Measurements from ENCODE around the gene TMEM54. TPM values are rescaled to one million over a fixed set of nuclear protein-coding genes. Genes with fewer than 3 reads are reported as not detected.

Gene TMEM54
- total and polyA plus RNA-seq, 2 donors (not counting 1 experiment from before 2014, with no cell fraction given), result 0.13 TPM; not detected in 1

- intact Hi-C loops (cut with micrococcal nuclease), result no loop called here
- no peak for ATAC-seq (ENCODE audit: low read depth)
- no peaks in the 10 kb centered on the region for H3K9me3 Mint-ChIP-seq (ENCODE audit: insufficient read depth)
Observed at GRCh38 chr1:32888134-32888533, 13.1 kb downstream of the TMEM54 start.

GRCh38 chr1:32887623-32888022 is 13.6 kb downstream of the TMEM54 start:
- no peaks in the 10 kb centered on the region for H3K79me2 ChIP-seq (ENCODE audit: control insufficient read depth, insufficient read depth, low read length)
- H2AFZ ChIP-seq (ENCODE audit: insufficient read depth, low read depth, low read length, poor library complexity, severe bottlenecking), result no peak overlapping the region
- CTCF ChIA-PET, result interaction anchor here (2.5 kb wide), 1 partner anchor 12 kb away, joined by 8 read pairs; no protein-coding TSS in a partner anchor
- Mint-ChIP-seq H3K4me1 (peaks cover 17% of the 10 kb centered on the region), H3K4me3 (no peak overlapping the region), H3K27me3 (peaks cover 74% of the 10 kb centered on the region), H3K9me3 (ENCODE audit: insufficient read depth) (no peaks in the 10 kb centered on the region), H3K27ac (no peak overlapping the region)
- H3K27ac ChIP-seq (ENCODE audit: low read length in 2 of 2), result no peak overlapping the region
- peaks cover 11 to 13% of the 10 kb centered on the region in 2 donors for H3K4me1 ChIP-seq (ENCODE audit: control insufficient read depth in 2 of 2, insufficient read depth in 2 of 2, low read length in 2 of 2)
- WGBS (ENCODE audit: insufficient coverage), result 84% methylated on average over 8 of the region's 12 CpGs
- H3K4me3 ChIP-seq (ENCODE audit: control extremely low read depth in 1 of 5, extremely low read depth in 1 of 5, insufficient read depth in 1 of 5, low read depth in 2 of 5, low read length in 4 of 5), result no peak overlapping the region
- POLR2A ChIA-PET, result no interaction called here
- DNase-seq, result no peak
- no peaks in the 10 kb centered on the region for H3K36me3 ChIP-seq (replicated peaks in 1 of 2; ENCODE audit: control extremely low read depth in 1 of 2, control insufficient read depth in 1 of 2, extremely low read depth in 1 of 2, insufficient read depth in 2 of 2, low read length in 1 of 2)
- peaks cover 0 to 15% (median 0%) of the 10 kb centered on the region in 3 donors for H3K9me3 ChIP-seq (ENCODE audit: control extremely low read depth in 1 of 3, control insufficient read depth in 2 of 3, insufficient read depth in 1 of 3, low read length in 2 of 3)
- H3K27me3 ChIP-seq (replicated peaks in 1 of 4; ENCODE audit: control extremely low read depth in 1 of 4, control insufficient read depth in 3 of 4, insufficient read depth in 4 of 4, low read length in 3 of 4), result peaks cover 0 to 76% (median 38%) of the 10 kb centered on the region in 4 experiments
- TF ChIP-seq EZH2 (IDR thresholded peaks at IDR 0.05; ENCODE audit: borderline replicate concordance, insufficient read depth, low read depth, low read length, poor library complexity, severe bottlenecking) (no peak), CTCF (IDR thresholded peaks at IDR 0.05) (no peak)
- no peak overlapping the region for H3K9ac ChIP-seq (ENCODE audit: low read length)
- no peak for ATAC-seq (ENCODE audit: low read depth)
- H4K20me1 ChIP-seq (ENCODE audit: control insufficient read depth, insufficient read depth, low read length, poor library complexity, severe bottlenecking), result no peaks in the 10 kb centered on the region
- intact Hi-C loops (cut with micrococcal nuclease), result no loop called here
- no peak overlapping the region for H3K4me2 ChIP-seq (replicated peaks; ENCODE audit: low read depth, low read length, poor library complexity, severe bottlenecking)

More at GRCh38 chr1:32888134-32888533, 13.1 kb downstream of the TMEM54 start:
- H3K27ac Mint-ChIP-seq, result no peak overlapping the region
- no peak for DNase-seq
- no peak overlapping the region for H3K4me3 Mint-ChIP-seq
- Histone ChIP-seq H4K20me1 (ENCODE audit: control insufficient read depth, insufficient read depth, low read length, poor library complexity, severe bottlenecking) (no peaks in the 10 kb centered on the region), H2AFZ (ENCODE audit: insufficient read depth, low read depth, low read length, poor library complexity, severe bottlenecking) (no peak overlapping the region), H3K9ac (ENCODE audit: low read length) (no peak overlapping the region), H3K4me2 (replicated peaks; ENCODE audit: low read depth, low read length, poor library complexity, severe bottlenecking) (no peak overlapping the region), H3K27me3 (replicated peaks in 1 of 4; ENCODE audit: control extremely low read depth in 1 of 4, control insufficient read depth in 3 of 4, insufficient read depth in 4 of 4, low read length in 3 of 4) (peaks cover 0 to 80% (median 41%) of the 10 kb centered on the region in 4 experiments), H3K4me3 (ENCODE audit: control extremely low read depth in 1 of 5, extremely low read depth in 1 of 5, insufficient read depth in 1 of 5, low read depth in 2 of 5, low read length in 4 of 5) (no peak overlapping the region), H3K9me3 (ENCODE audit: control extremely low read depth in 1 of 3, control insufficient read depth in 2 of 3, insufficient read depth in 1 of 3, low read length in 2 of 3) (peaks cover 0 to 17% (median 0%) of the 10 kb centered on the region in 3 donors), H3K4me1 (ENCODE audit: control insufficient read depth in 2 of 2, insufficient read depth in 2 of 2, low read length in 2 of 2) (peaks cover 15 to 18% of the 10 kb centered on the region in 2 donors), H3K27ac (ENCODE audit: low read length in 2 of 2) (no peak overlapping the region), H3K36me3 (replicated peaks in 1 of 2; ENCODE audit: control extremely low read depth in 1 of 2, control insufficient read depth in 1 of 2, extremely low read depth in 1 of 2, insufficient read depth in 2 of 2, low read length in 1 of 2) (no peaks in the 10 kb centered on the region), H3K79me2 (ENCODE audit: control insufficient read depth, insufficient read depth, low read length) (no peaks in the 10 kb centered on the region)
- H3K27me3 Mint-ChIP-seq, result peaks cover 77% of the 10 kb centered on the region
- TF ChIP-seq EZH2 (IDR thresholded peaks at IDR 0.05; ENCODE audit: borderline replicate concordance, insufficient read depth, low read depth, low read length, poor library complexity, severe bottlenecking) (no peak), CTCF (IDR thresholded peaks at IDR 0.05) (no peak)
- ChIA-PET CTCF (interaction anchor here (2.5 kb wide), 1 partner anchor 12 kb away, joined by 8 read pairs; no protein-coding TSS in a partner anchor), POLR2A (no interaction called here)
- H3K4me1 Mint-ChIP-seq, result peaks cover 20% of the 10 kb centered on the region
- 71% methylated on average over 2 of the region's 3 CpGs for WGBS (ENCODE audit: insufficient coverage)
